Activated T-helper 17 cell treated with anti-CD3 and anti-CD28 coated beads, Interleukin-2, amount 50 U/mL, for 72 hours (primary cell): ENCODE measurements around the gene FGF1. TPM values are rescaled to one million over a fixed set of nuclear protein-coding genes. Genes with fewer than 3 reads are reported as not detected.

Experiments used
- ATAC-seq: fragments of 150-1000 bp; cut with Tn5 transposase; replicated peaks from 2 replicates; pipeline ENCODE4 v1.10.0; 2021; ENCODE audit warnings: mild to moderate bottlenecking, moderate library complexity
- H3K27ac Mint-ChIP-seq: one replicate; pipeline ENCODE4 v1.8.0; 2022; ENCODE audit warnings: mixed read lengths
- H3K27me3 Mint-ChIP-seq: one replicate; pipeline ENCODE4 v1.8.0; 2022; ENCODE audit warnings: mixed read lengths
- H3K36me3 Mint-ChIP-seq: one replicate; pipeline ENCODE4 v1.8.0; 2022; ENCODE audit warnings: low read depth, mild to moderate bottlenecking, mixed read lengths
- H3K4me1 Mint-ChIP-seq: one replicate; pipeline ENCODE4 v1.8.0; 2022; ENCODE audit warnings: mixed read lengths
- H3K4me3 Mint-ChIP-seq: one replicate; pipeline ENCODE4 v1.8.0; 2022; ENCODE audit warnings: mild to moderate bottlenecking, mixed read lengths
- H3K9me3 Mint-ChIP-seq: one replicate; pipeline ENCODE4 v1.8.0; 2022; ENCODE audit warnings: mixed read lengths
- total RNA-seq, 2 donors: library from RNA; stranded (reverse); gene quantifications; one replicate each; pipeline ENCODE4 v1.2.3, GENCODE V29; 2022

Gene FGF1
- total RNA-seq, 2 donors from 2014 or later: not detected

GRCh38 chr5:142703153-142703552 lies 17.3 kb upstream of the FGF1 start:
- Mint-ChIP-seq H3K9me3 (no peaks in the 10 kb centered on the region), H3K27ac (no peak overlapping the region), H3K4me1 (no peaks in the 10 kb centered on the region), H3K4me3 (no peak overlapping the region), H3K27me3 (peaks cover 7% of the 10 kb centered on the region), H3K36me3 (no peaks in the 10 kb centered on the region)
- no peak for ATAC-seq

GRCh38 chr5:142701673-142702311 lies 15.9 kb upstream of the FGF1 start:
- ATAC-seq: no peak
- peaks cover 7% of the 10 kb centered on the region for H3K27me3 Mint-ChIP-seq
- H3K9me3 Mint-ChIP-seq: no peaks in the 10 kb centered on the region
- H3K27ac Mint-ChIP-seq: no peak overlapping the region
- no peaks in the 10 kb centered on the region for H3K4me1 Mint-ChIP-seq
- H3K36me3 Mint-ChIP-seq: no peaks in the 10 kb centered on the region
- no peak overlapping the region for H3K4me3 Mint-ChIP-seq

GRCh38 chr5:142700566-142700965 lies 14.7 kb upstream of the FGF1 start:
- no peak for ATAC-seq
- Mint-ChIP-seq H3K9me3 (no peaks in the 10 kb centered on the region), H3K36me3 (no peaks in the 10 kb centered on the region), H3K4me1 (no peaks in the 10 kb centered on the region), H3K27ac (no peak overlapping the region), H3K27me3 (peaks cover 10% of the 10 kb centered on the region), H3K4me3 (no peak overlapping the region)

- Mint-ChIP-seq H3K27me3 (peaks cover 7% of the 10 kb centered on the region), H3K9me3 (no peaks in the 10 kb centered on the region), H3K4me1 (no peaks in the 10 kb centered on the region), H3K36me3 (no peaks in the 10 kb centered on the region), H3K4me3 (no peak overlapping the region), H3K27ac (no peak overlapping the region)
- ATAC-seq: peak; percentile 82
Measured at GRCh38 chr5:142699184-142699720, 13.4 kb upstream of the FGF1 start.

- H3K36me3 Mint-ChIP-seq: no peaks in the 10 kb centered on the region
- H3K4me1 Mint-ChIP-seq: no peaks in the 10 kb centered on the region
Measured at GRCh38 chr5:142698447-142699183, 12.7 kb upstream of the FGF1 start.

GRCh38 chr5:142697356-142698255 lies 11.7 kb upstream of the FGF1 start:
- Mint-ChIP-seq H3K4me3 (no peak overlapping the region), H3K9me3 (no peaks in the 10 kb centered on the region), H3K4me1 (no peaks in the 10 kb centered on the region), H3K27ac (no peak overlapping the region), H3K27me3 (peaks cover 6% of the 10 kb centered on the region), H3K36me3 (no peaks in the 10 kb centered on the region)
- ATAC-seq: no peak

More at GRCh38 chr5:142698447-142699183, 12.7 kb upstream of the FGF1 start:
- ATAC-seq: no peak
- Mint-ChIP-seq H3K27ac (no peak overlapping the region), H3K9me3 (no peaks in the 10 kb centered on the region), H3K4me3 (no peak overlapping the region), H3K27me3 (peaks cover 6% of the 10 kb centered on the region)

- Mint-ChIP-seq H3K4me1 (no peaks in the 10 kb centered on the region), H3K36me3 (no peaks in the 10 kb centered on the region), H3K27me3 (peaks cover 6% of the 10 kb centered on the region), H3K27ac (no peak overlapping the region), H3K9me3 (no peaks in the 10 kb centered on the region), H3K4me3 (no peak overlapping the region)
- no peak for ATAC-seq
Measured at GRCh38 chr5:142696379-142696778, 10.5 kb upstream of the FGF1 start.

GRCh38 chr5:142694092-142694856 lies 8.4 kb upstream of the FGF1 start:
- Mint-ChIP-seq H3K4me1 (no peaks in the 10 kb centered on the region), H3K27ac (no peak overlapping the region), H3K4me3 (no peak overlapping the region), H3K27me3 (peaks cover 13% of the 10 kb centered on the region), H3K9me3 (no peaks in the 10 kb centered on the region), H3K36me3 (no peaks in the 10 kb centered on the region)
- ATAC-seq: no peak

- no peak for ATAC-seq
- H3K4me1 Mint-ChIP-seq: no peaks in the 10 kb centered on the region
- no peaks in the 10 kb centered on the region for H3K36me3 Mint-ChIP-seq
- no peaks in the 10 kb centered on the region for H3K9me3 Mint-ChIP-seq
- H3K27me3 Mint-ChIP-seq: peaks cover 16% of the 10 kb centered on the region
- H3K27ac Mint-ChIP-seq: no peak overlapping the region
- no peak overlapping the region for H3K4me3 Mint-ChIP-seq
Measured at GRCh38 chr5:142692321-142692894, 6.5 kb upstream of the FGF1 start.

- Mint-ChIP-seq H3K27ac (no peak overlapping the region), H3K9me3 (no peaks in the 10 kb centered on the region), H3K4me1 (no peaks in the 10 kb centered on the region), H3K4me3 (no peak overlapping the region), H3K27me3 (peaks cover 21% of the 10 kb centered on the region), H3K36me3 (no peaks in the 10 kb centered on the region)
- no peak for ATAC-seq
Measured at GRCh38 chr5:142690667-142691066, 4.8 kb upstream of the FGF1 start.

- Mint-ChIP-seq H3K9me3 (no peaks in the 10 kb centered on the region), H3K27me3 (peaks cover 17% of the 10 kb centered on the region), H3K4me1 (no peaks in the 10 kb centered on the region), H3K4me3 (no peak overlapping the region), H3K36me3 (no peaks in the 10 kb centered on the region), H3K27ac (no peak overlapping the region)
- ATAC-seq: no peak
Measured at GRCh38 chr5:142689081-142689480, 3.2 kb upstream of the FGF1 start.

GRCh38 chr5:142688281-142688989 lies 2.5 kb upstream of the FGF1 start:
- Mint-ChIP-seq H3K9me3 (no peaks in the 10 kb centered on the region), H3K36me3 (no peaks in the 10 kb centered on the region), H3K4me1 (no peaks in the 10 kb centered on the region), H3K27me3 (peaks cover 17% of the 10 kb centered on the region), H3K27ac (no peak overlapping the region), H3K4me3 (no peak overlapping the region)
- no peak for ATAC-seq

- no peak overlapping the region for H3K4me3 Mint-ChIP-seq
- no peak for ATAC-seq
- peaks cover 17% of the 10 kb centered on the region for H3K27me3 Mint-ChIP-seq
- no peak overlapping the region for H3K27ac Mint-ChIP-seq
- H3K9me3 Mint-ChIP-seq: no peaks in the 10 kb centered on the region
- H3K4me1 Mint-ChIP-seq: no peaks in the 10 kb centered on the region
- no peaks in the 10 kb centered on the region for H3K36me3 Mint-ChIP-seq
Measured at GRCh38 chr5:142686968-142687367, 1.1 kb upstream of the FGF1 start.
